B cell (primary cell): ENCODE results near the gene CHCHD6. TPM values are rescaled to one million over a fixed set of nuclear protein-coding genes. Genes with fewer than 3 reads are reported as not detected.

Experiments
- ATAC-seq: fragments of 200-7000 bp; cut with Tn5 transposase; one replicate; pipeline ENCODE4 v1.10.0; 2021; ENCODE audit warnings: low read depth, mild to moderate bottlenecking, moderate number of reproducible peaks, moderate library complexity
- CTCF ChIA-PET: fragments of 350-600 bp; sonication (Branson Sonifier 250); formaldehyde crosslinking; loops from one replicate; lab custom pipeline; 2021; ENCODE audit warnings: antibody characterized with exemption, inconsistent platforms; lab: Charles Lee
- POLR2A ChIA-PET: fragments of 350-600 bp; sonication (Branson Sonifier 250); formaldehyde crosslinking; loops from one replicate; lab custom pipeline; 2021; ENCODE audit warnings: antibody characterized with exemption; lab: Charles Lee
- DNase-seq: peaks from one replicate; pipeline ENCODE4 v3.0.0; 2013
- H2AFZ ChIP-seq: 2 replicates; pipeline ENCODE4 v1.6.1; 2012; ENCODE audit warnings: mild to moderate bottlenecking, low read depth, low read length; ENCODE audit not compliant: insufficient read depth, poor library complexity, severe bottlenecking
- H3K27ac ChIP-seq, 2 donors: 1 replicate in 1 of 2; 2 replicates in 1 of 2; pipeline ENCODE4 v1.5.1; 2012 to 2013; ENCODE audit warnings: low read length in 2 of 2, mild to moderate bottlenecking in 2 of 2, moderate library complexity in 1 of 2
- H3K27me3 ChIP-seq, 4 experiments: fragments of 200-600 bp in 1 of 4; sonication (generic) in 1 of 4; replicated peaks in 1 of 4; 1 replicate in 2 of 4; 2 replicates in 2 of 4; pipeline versions ENCODE4 v1.6.1 to v1.7.0; 2013 to 2016; ENCODE audit warnings: low read length in 3 of 4, mild to moderate bottlenecking in 2 of 4, mixed read lengths in 1 of 4, moderate library complexity in 1 of 4; ENCODE audit not compliant: insufficient read depth in 4 of 4, control insufficient read depth in 3 of 4; ENCODE audit errors: control extremely low read depth in 1 of 4
- H3K36me3 ChIP-seq, 2 experiments: replicated peaks in 1 of 2; 1 replicate in 1 of 2; 2 replicates in 1 of 2; pipeline versions ENCODE4 v1.6.1 to v1.7.1; 2013; ENCODE audit warnings: low read length in 1 of 2; ENCODE audit not compliant: insufficient read depth in 2 of 2, control insufficient read depth in 1 of 2; ENCODE audit errors: control extremely low read depth in 1 of 2, extremely low read depth in 1 of 2
- H3K4me1 ChIP-seq, 2 donors: fragments of 200-600 bp in 1 of 2; sonication (generic) in 1 of 2; 1 replicate in 1 of 2; 2 replicates in 1 of 2; pipeline versions ENCODE4 v1.5.1 to v1.6.1; 2013 to 2017; ENCODE audit warnings: low read length in 2 of 2; ENCODE audit not compliant: control insufficient read depth in 2 of 2, insufficient read depth in 2 of 2
- H3K4me2 ChIP-seq: replicated peaks from 2 replicates; pipeline ENCODE3; 2012; ENCODE audit warnings: mild to moderate bottlenecking, low read depth, low read length; ENCODE audit not compliant: poor library complexity, severe bottlenecking
- H3K4me3 ChIP-seq, 5 experiments: fragments of 200-600 bp in 1 of 5; sonication (generic) in 1 of 5; 1 replicate in 3 of 5; 2 replicates in 2 of 5; pipeline versions ENCODE4 v1.5.1 to v1.7.0; 2011 to 2016; ENCODE audit warnings: low read length in 4 of 5, mild to moderate bottlenecking in 4 of 5, low read depth in 2 of 5, control low read depth in 1 of 5, moderate library complexity in 1 of 5; ENCODE audit not compliant: insufficient read depth in 1 of 5; ENCODE audit errors: control extremely low read depth in 1 of 5, extremely low read depth in 1 of 5
- H3K79me2 ChIP-seq: fragments of 200-600 bp; sonication (generic); one replicate; pipeline ENCODE4 v1.6.0; 2016; ENCODE audit warnings: low read length; ENCODE audit not compliant: control insufficient read depth, insufficient read depth
- H3K9ac ChIP-seq: fragments of 200-600 bp; sonication (generic); 2 replicates; pipeline ENCODE4 v1.6.1; 2017; ENCODE audit warnings: mild to moderate bottlenecking, low read length, moderate library complexity
- H3K9me3 ChIP-seq, 3 donors: one replicate each; pipeline versions ENCODE4 v1.6.1 to v1.7.1; 2013; ENCODE audit warnings: low read length in 2 of 3; ENCODE audit not compliant: control insufficient read depth in 2 of 3, insufficient read depth in 1 of 3; ENCODE audit errors: control extremely low read depth in 1 of 3
- H4K20me1 ChIP-seq: 2 replicates; pipeline ENCODE4 v1.6.0; 2012; ENCODE audit warnings: mild to moderate bottlenecking, low read length; ENCODE audit not compliant: insufficient read depth, control insufficient read depth, poor library complexity, severe bottlenecking
- H3K27ac Mint-ChIP-seq: one replicate; pipeline ENCODE4 v1.8.0; 2021; ENCODE audit warnings: mixed read lengths
- H3K27me3 Mint-ChIP-seq: one replicate; pipeline ENCODE4 v1.8.0; 2021; ENCODE audit warnings: mixed read lengths
- H3K4me1 Mint-ChIP-seq: one replicate; pipeline ENCODE4 v1.8.0; 2021; ENCODE audit warnings: mixed read lengths
- H3K4me3 Mint-ChIP-seq: one replicate; pipeline ENCODE4 v1.8.0; 2021; ENCODE audit warnings: mixed read lengths
- H3K9me3 Mint-ChIP-seq: one replicate; pipeline ENCODE4 v1.8.0; 2022; ENCODE audit warnings: mixed read lengths; ENCODE audit not compliant: insufficient read depth
- CTCF ChIP-seq: fragments of 200-600 bp; IDR thresholded peaks from one replicate; pipeline ENCODE4 v1.8.0; 2022; ENCODE audit warnings: antibody characterized with exemption, mild to moderate bottlenecking
- EZH2 ChIP-seq: IDR thresholded peaks from 2 replicates; pipeline ENCODE4 v1.6.1; 2012; ENCODE audit warnings: borderline replicate concordance, low read depth, mild to moderate bottlenecking, moderate library complexity, low read length; ENCODE audit not compliant: insufficient read depth, poor library complexity, severe bottlenecking
- WGBS: methylation state at CpG from one replicate; pipeline ENCODE4 v1.1.5; 2013; ENCODE audit warnings: missing lambda C conversion rate; ENCODE audit not compliant: insufficient coverage; 5-methylcytosine and 5-hydroxymethylcytosine counted together
- intact Hi-C: fragments of 100-400 bp; cut with micrococcal nuclease; formaldehyde crosslinking; loops from one replicate; pipeline ENCODE4 v1.10.0; 2022
- polyA plus RNA-seq: library from polyadenylated mRNA; depleted of rRNA; stranded (reverse); fragments of >200 nt; gene quantifications from 2 replicates; pipeline ENCODE4 v1.2.3, GENCODE V29; 2012
- total RNA-seq, 2 donors: library from RNA; stranded (reverse); fragments of 120-200 nt in 1 of 2; gene quantifications; 1 replicate in 1 of 2; 2 replicates in 1 of 2; pipeline versions ENCODE4 v1.2.3 to v1.2.4, GENCODE V29; 2013 to 2022

CHCHD6 gene
- total and polyA plus RNA-seq, 2 donors (not counting 1 experiment from before 2014, with no cell fraction given): 8.0 to 13.5 TPM

- H3K4me2 ChIP-seq: no peak overlapping the region
- no peak overlapping the region for H3K9ac ChIP-seq
- POLR2A ChIA-PET: no interaction called here
- H3K27me3 Mint-ChIP-seq: peaks cover 35% of the 10 kb centered on the region
- H3K27ac ChIP-seq: no peak overlapping the region
- no peak overlapping the region for H2AFZ ChIP-seq
- H4K20me1 ChIP-seq: peaks cover 11% of the 10 kb centered on the region
- no peak overlapping the region for H3K4me3 ChIP-seq
- H3K9me3 ChIP-seq: peaks cover 0 to 6% (median 0%) of the 10 kb centered on the region in 3 donors
- intact Hi-C loops: no loop called here
- CTCF ChIA-PET: no interaction called here
- DNase-seq (no peak), ATAC-seq (no peak)
- 96% methylated on average over 3 of the region's 4 CpGs for WGBS
- no peaks in the 10 kb centered on the region for H3K9me3 Mint-ChIP-seq
- peaks cover 23 to 31% of the 10 kb centered on the region in 2 donors for H3K4me1 ChIP-seq
- H3K27me3 ChIP-seq: peaks cover 0 to 41% (median 12%) of the 10 kb centered on the region in 4 experiments
- TF ChIP-seq EZH2 (no peak), CTCF (no peak)
- no peak overlapping the region for H3K4me3 Mint-ChIP-seq
- no peak overlapping the region for H3K27ac Mint-ChIP-seq
- H3K36me3 ChIP-seq: no peaks in the 10 kb centered on the region
- H3K79me2 ChIP-seq: no peaks in the 10 kb centered on the region
- peaks cover 32% of the 10 kb centered on the region for H3K4me1 Mint-ChIP-seq
These were observed 211.0 kb downstream of the CHCHD6 start for GRCh38 chr3:126915015-126915414.

DNA sequence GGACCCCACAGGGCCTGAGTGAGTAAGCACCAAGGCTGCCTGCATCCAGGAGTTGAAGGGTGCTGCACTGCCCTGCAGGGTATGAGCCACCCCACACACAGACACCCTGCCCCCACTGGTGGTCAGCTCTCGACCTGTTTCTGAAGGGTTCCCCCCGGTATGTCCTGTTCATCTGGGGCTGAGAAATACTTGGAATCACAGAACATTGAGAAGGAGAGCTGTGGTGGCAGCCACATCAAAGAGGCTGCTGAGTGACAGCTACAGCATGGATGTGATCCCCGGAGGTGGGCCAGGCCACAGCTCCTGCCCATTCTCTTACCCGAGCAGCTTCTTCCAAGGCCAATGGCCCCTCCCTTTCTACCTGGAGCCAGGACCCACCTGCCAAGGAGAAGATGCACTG lies 212.5 kb downstream of the CHCHD6 start:
- Mint-ChIP-seq H3K4me1 (peaks cover 18% of the 10 kb centered on the region), H3K27me3 (peaks cover 32% of the 10 kb centered on the region), H3K27ac (no peak overlapping the region), H3K9me3 (no peaks in the 10 kb centered on the region), H3K4me3 (no peak overlapping the region)
- H3K27ac ChIP-seq: no peak overlapping the region
- no peak for TF ChIP-seq EZH2
- TF ChIP-seq CTCF: no peak
- intact Hi-C loops: no loop called here
- peaks cover 11% of the 10 kb centered on the region for H4K20me1 ChIP-seq
- no peak overlapping the region for H3K4me2 ChIP-seq
- ChIA-PET POLR2A (no interaction called here), CTCF (no interaction called here)
- peaks cover 0 to 45% (median 13%) of the 10 kb centered on the region in 4 experiments for H3K27me3 ChIP-seq
- H3K4me1 ChIP-seq: peaks cover 13 to 20% of the 10 kb centered on the region in 2 donors
- H3K36me3 ChIP-seq: no peaks in the 10 kb centered on the region
- H3K9me3 ChIP-seq: peaks cover 0 to 7% (median 5%) of the 10 kb centered on the region in 3 donors
- H3K79me2 ChIP-seq: no peaks in the 10 kb centered on the region
- H2AFZ ChIP-seq: no peak overlapping the region
- ATAC-seq (no peak), DNase-seq (no peak)
- H3K9ac ChIP-seq: no peak overlapping the region
- H3K4me3 ChIP-seq: no peak overlapping the region
- 100% methylated on average over 3 of the region's 4 CpGs for WGBS
